GM12878 (cell line): ENCODE data around the gene CNOT2.

Experiments used
- EP300 ChIP-seq, 2 experiments: fragments of 150-350 bp in 1 of 2; IDR thresholded peaks; 2 replicates each; pipeline ENCODE4 v1.6.1; 2011 to 2012; ENCODE audit warnings: low read depth in 2 of 2, low read length in 2 of 2, borderline replicate concordance in 1 of 2, improper control_type of control experiment in 1 of 2, inconsistent platforms in 1 of 2; ENCODE audit not compliant: control insufficient read depth in 1 of 2
- MXI1 ChIP-seq: fragments of 150-350 bp; IDR thresholded peaks from 2 replicates; pipeline ENCODE4 v1.6.1; 2011; ENCODE audit warnings: low read depth, mild to moderate bottlenecking, inconsistent platforms, low read length, improper control_type of control experiment
- TARDBP ChIP-seq: IDR thresholded peaks from 2 replicates; pipeline ENCODE4 v1.6.1; 2016; ENCODE audit warnings: borderline replicate concordance
- TF ChIP-seq, protein P1 (sequence below), 3 experiments: IDR thresholded peaks in 2 of 3; conservative IDR thresholded peaks in 1 of 3; 2 replicates each; pipeline ENCODE4 v1.5.1; 2011; ENCODE audit warnings: low read depth in 3 of 3, low read length in 3 of 3, mild to moderate bottlenecking in 3 of 3, control low read depth in 2 of 3, moderate library complexity in 2 of 3, inconsistent platforms in 1 of 3, mixed read lengths in 1 of 3; ENCODE audit not compliant: control insufficient read depth in 2 of 3, insufficient read depth in 1 of 3; ENCODE audit errors: extremely low read depth in 1 of 3
- TF ChIP-seq, protein P2 (sequence below): IDR thresholded peaks from 2 replicates; pipeline ENCODE4 v1.6.1; 2011; ENCODE audit warnings: mild to moderate bottlenecking, low read depth, low read length, moderate library complexity; ENCODE audit not compliant: insufficient replicate concordance
- TF ChIP-seq, protein P3 (sequence below): IDR thresholded peaks from 2 replicates; pipeline ENCODE4 v1.6.1; 2011; ENCODE audit warnings: borderline replicate concordance, low read depth, mild to moderate bottlenecking, moderate library complexity, mixed read lengths, low read length; ENCODE audit not compliant: insufficient read depth; ENCODE audit errors: extremely low read length

DNA sequence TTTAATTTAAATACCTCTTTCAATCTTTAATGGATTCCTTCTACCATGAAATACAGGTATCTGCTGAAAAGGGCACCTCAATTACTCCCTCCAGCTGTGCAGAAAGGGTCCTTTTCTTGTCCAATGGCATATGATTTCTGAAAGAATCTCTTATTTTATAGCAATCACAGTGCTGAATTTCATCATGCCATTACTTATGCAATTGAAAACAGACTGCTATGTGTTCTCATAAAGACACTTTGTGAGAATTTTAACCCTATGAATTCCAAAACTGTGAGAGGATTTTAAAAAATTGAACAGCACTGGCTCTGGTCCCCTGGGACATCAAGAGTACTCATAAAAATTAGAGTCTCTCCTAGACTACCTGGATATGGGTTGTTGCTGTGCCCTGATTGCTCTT lies 45.9 kb upstream of the CNOT2 start:
- no peak for TF ChIP-seq MXI1
- TF ChIP-seq, protein P1, sequence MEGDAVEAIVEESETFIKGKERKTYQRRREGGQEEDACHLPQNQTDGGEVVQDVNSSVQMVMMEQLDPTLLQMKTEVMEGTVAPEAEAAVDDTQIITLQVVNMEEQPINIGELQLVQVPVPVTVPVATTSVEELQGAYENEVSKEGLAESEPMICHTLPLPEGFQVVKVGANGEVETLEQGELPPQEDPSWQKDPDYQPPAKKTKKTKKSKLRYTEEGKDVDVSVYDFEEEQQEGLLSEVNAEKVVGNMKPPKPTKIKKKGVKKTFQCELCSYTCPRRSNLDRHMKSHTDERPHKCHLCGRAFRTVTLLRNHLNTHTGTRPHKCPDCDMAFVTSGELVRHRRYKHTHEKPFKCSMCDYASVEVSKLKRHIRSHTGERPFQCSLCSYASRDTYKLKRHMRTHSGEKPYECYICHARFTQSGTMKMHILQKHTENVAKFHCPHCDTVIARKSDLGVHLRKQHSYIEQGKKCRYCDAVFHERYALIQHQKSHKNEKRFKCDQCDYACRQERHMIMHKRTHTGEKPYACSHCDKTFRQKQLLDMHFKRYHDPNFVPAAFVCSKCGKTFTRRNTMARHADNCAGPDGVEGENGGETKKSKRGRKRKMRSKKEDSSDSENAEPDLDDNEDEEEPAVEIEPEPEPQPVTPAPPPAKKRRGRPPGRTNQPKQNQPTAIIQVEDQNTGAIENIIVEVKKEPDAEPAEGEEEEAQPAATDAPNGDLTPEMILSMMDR (IDR thresholded peaks at IDR 0.05 in 2 of 3, conservative IDR thresholded peaks at IDR 0.05 in 1 of 3; ENCODE audit: control insufficient read depth in 2 of 3, extremely low read depth in 1 of 3, insufficient read depth in 1 of 3, low read depth in 3 of 3, low read length in 3 of 3): no peak
- TF ChIP-seq, protein P2, sequence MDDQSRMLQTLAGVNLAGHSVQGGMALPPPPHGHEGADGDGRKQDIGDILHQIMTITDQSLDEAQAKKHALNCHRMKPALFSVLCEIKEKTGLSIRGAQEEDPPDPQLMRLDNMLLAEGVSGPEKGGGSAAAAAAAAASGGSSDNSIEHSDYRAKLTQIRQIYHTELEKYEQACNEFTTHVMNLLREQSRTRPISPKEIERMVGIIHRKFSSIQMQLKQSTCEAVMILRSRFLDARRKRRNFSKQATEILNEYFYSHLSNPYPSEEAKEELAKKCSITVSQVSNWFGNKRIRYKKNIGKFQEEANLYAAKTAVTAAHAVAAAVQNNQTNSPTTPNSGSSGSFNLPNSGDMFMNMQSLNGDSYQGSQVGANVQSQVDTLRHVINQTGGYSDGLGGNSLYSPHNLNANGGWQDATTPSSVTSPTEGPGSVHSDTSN: no peak
- TF ChIP-seq, protein P3, sequence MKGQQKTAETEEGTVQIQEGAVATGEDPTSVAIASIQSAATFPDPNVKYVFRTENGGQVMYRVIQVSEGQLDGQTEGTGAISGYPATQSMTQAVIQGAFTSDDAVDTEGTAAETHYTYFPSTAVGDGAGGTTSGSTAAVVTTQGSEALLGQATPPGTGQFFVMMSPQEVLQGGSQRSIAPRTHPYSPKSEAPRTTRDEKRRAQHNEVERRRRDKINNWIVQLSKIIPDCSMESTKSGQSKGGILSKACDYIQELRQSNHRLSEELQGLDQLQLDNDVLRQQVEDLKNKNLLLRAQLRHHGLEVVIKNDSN: no peak
- no peak for TF ChIP-seq EP300 (IDR thresholded peaks at IDR 0.05; ENCODE audit: borderline replicate concordance in 1 of 2, control insufficient read depth in 1 of 2, low read depth in 2 of 2, low read length in 2 of 2)
- no peak for TF ChIP-seq TARDBP
